Skeletal muscle tissue (tissue), 4 donors: ENCODE results near the gene OR52N5. TPM values are rescaled to one million over a fixed set of nuclear protein-coding genes. Genes with fewer than 3 reads are reported as not detected.

Source experiments
- H3K27ac ChIP-seq: one replicate; pipeline ENCODE4 v1.7.0; 2013; ENCODE audit warnings: mild to moderate bottlenecking, low read depth, low read length, inconsistent platforms
- H3K27me3 ChIP-seq, 3 donors: one replicate each; pipeline ENCODE4 v1.7.0; 2013; ENCODE audit warnings: low read length in 3 of 3; ENCODE audit not compliant: control insufficient read depth in 3 of 3, insufficient read depth in 3 of 3
- H3K36me3 ChIP-seq, 3 donors: one replicate each; pipeline ENCODE4 v1.7.0; 2013; ENCODE audit warnings: low read length in 3 of 3; ENCODE audit not compliant: control insufficient read depth in 3 of 3, insufficient read depth in 3 of 3
- H3K4me1 ChIP-seq, 3 donors: one replicate each; pipeline ENCODE4 v1.7.0; 2013; ENCODE audit warnings: low read length in 3 of 3, mild to moderate bottlenecking in 3 of 3; ENCODE audit not compliant: control insufficient read depth in 3 of 3, insufficient read depth in 3 of 3
- H3K4me3 ChIP-seq, 3 donors: one replicate each; pipeline ENCODE4 v1.7.0; 2013; ENCODE audit warnings: low read length in 3 of 3
- H3K9ac ChIP-seq, 3 donors: one replicate each; pipeline ENCODE4 v1.7.0; 2013; ENCODE audit warnings: low read length in 3 of 3, mild to moderate bottlenecking in 3 of 3, moderate library complexity in 2 of 3, low read depth in 1 of 3
- H3K9me3 ChIP-seq, 3 donors: one replicate each; pipeline ENCODE4 v1.7.0; 2013; ENCODE audit warnings: low read length in 3 of 3; ENCODE audit not compliant: control insufficient read depth in 3 of 3
- total RNA-seq: library from RNA; depleted of rRNA; stranded (reverse); fragments of >200 nt; gene quantifications from one replicate; pipeline ENCODE4 v1.2.3, GENCODE V29; 2014
- donor health status: Osteomylitis.

Gene OR52N5
- total RNA-seq, 1 donor from 2014 or later, result not detected

GRCh38 chr11:5727691-5728090 lies 55.5 kb downstream of the OR52N5 start:
- Histone ChIP-seq H3K36me3 (no peaks in the 10 kb centered on the region), H3K9ac (no peak overlapping the region), H3K9me3 (no peaks in the 10 kb centered on the region), H3K27ac (no peak overlapping the region), H3K4me1 (no peaks in the 10 kb centered on the region), H3K4me3 (no peak overlapping the region), H3K27me3 (no peaks in the 10 kb centered on the region)

GRCh38 chr11:5726351-5726750 lies 56.8 kb downstream of the OR52N5 start:
- H3K4me1 ChIP-seq, result no peaks in the 10 kb centered on the region
- H3K9ac ChIP-seq, result no peak overlapping the region
- no peaks in the 10 kb centered on the region for H3K9me3 ChIP-seq
- no peak overlapping the region for H3K27ac ChIP-seq
- H3K4me3 ChIP-seq, result no peak overlapping the region
- no peaks in the 10 kb centered on the region for H3K27me3 ChIP-seq
- no peaks in the 10 kb centered on the region for H3K36me3 ChIP-seq

Other genes starting within 250 kb of the OR52N5 start
- gene OR52H1, start 234.8 kb downstream of the OR52N5 start, total RNA-seq, result 0.52 TPM
- not detected for gene OR52B6, start 202.5 kb downstream of the OR52N5 start, total RNA-seq
- 1.6 TPM for gene TRIM6, start 186.7 kb downstream of the OR52N5 start, total RNA-seq
- gene TRIM34, start 158.4 kb downstream of the OR52N5 start, total RNA-seq, result 6.8 TPM
- gene TRIM5, start 98.3 kb downstream of the OR52N5 start, total RNA-seq, result 12.5 TPM
- gene TRIM22, start 93.6 kb downstream of the OR52N5 start, total RNA-seq, result 13.0 TPM
- not detected for gene OR56B1, start 46.9 kb downstream of the OR52N5 start, total RNA-seq
- gene OR52N4, start 29.1 kb downstream of the OR52N5 start, total RNA-seq, result not detected
- not detected for gene OR52N1, start 7.9 kb upstream of the OR52N5 start, total RNA-seq
- gene OR52N2, start 25.6 kb upstream of the OR52N5 start, total RNA-seq, result not detected
- gene OR52E6, start 58.5 kb upstream of the OR52N5 start, total RNA-seq, result not detected
- gene OR52E8, start 74.3 kb upstream of the OR52N5 start, total RNA-seq, result not detected
- gene OR52E4, start 97.3 kb upstream of the OR52N5 start, total RNA-seq, result not detected
- not detected for gene OR52E5, start 109.9 kb upstream of the OR52N5 start, total RNA-seq
- not detected for gene OR56A3, start 158.9 kb upstream of the OR52N5 start, total RNA-seq
- not detected for gene OR56A5, start 185.1 kb upstream of the OR52N5 start, total RNA-seq
- not detected for gene OR52L1, start 203.6 kb upstream of the OR52N5 start, total RNA-seq
- not detected for gene OR56A4, start 223.6 kb upstream of the OR52N5 start, total RNA-seq
- under 0.01 TPM for gene OR56A1, start 247.4 kb upstream of the OR52N5 start, total RNA-seq